Measurements from ENCODE around the gene SNRPD2.

SNRPD2 gene

GRCh38 chr19:45682908-45683307 lies 8.8 kb downstream of the SNRPD2 start:
- H3F3A ChIP-seq (ENCODE audit: insufficient read depth, low read length) = 0 out of 2 replicates have a peak, but pooled peaks cover 9% of the 10 kb centered on the region
- TF ChIP-seq EZH2phosphoT487 (IDR thresholded peaks at IDR 0.05; ENCODE audit: low read length) (no peak), EZH2 (optimal IDR thresholded peaks at IDR 0.05; ENCODE audit: low read depth, low read length) (no peak)
- TF ChIP-seq, protein P1, sequence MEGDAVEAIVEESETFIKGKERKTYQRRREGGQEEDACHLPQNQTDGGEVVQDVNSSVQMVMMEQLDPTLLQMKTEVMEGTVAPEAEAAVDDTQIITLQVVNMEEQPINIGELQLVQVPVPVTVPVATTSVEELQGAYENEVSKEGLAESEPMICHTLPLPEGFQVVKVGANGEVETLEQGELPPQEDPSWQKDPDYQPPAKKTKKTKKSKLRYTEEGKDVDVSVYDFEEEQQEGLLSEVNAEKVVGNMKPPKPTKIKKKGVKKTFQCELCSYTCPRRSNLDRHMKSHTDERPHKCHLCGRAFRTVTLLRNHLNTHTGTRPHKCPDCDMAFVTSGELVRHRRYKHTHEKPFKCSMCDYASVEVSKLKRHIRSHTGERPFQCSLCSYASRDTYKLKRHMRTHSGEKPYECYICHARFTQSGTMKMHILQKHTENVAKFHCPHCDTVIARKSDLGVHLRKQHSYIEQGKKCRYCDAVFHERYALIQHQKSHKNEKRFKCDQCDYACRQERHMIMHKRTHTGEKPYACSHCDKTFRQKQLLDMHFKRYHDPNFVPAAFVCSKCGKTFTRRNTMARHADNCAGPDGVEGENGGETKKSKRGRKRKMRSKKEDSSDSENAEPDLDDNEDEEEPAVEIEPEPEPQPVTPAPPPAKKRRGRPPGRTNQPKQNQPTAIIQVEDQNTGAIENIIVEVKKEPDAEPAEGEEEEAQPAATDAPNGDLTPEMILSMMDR (IDR thresholded peaks at IDR 0.05; ENCODE audit: low read length) = no peak

DNA sequence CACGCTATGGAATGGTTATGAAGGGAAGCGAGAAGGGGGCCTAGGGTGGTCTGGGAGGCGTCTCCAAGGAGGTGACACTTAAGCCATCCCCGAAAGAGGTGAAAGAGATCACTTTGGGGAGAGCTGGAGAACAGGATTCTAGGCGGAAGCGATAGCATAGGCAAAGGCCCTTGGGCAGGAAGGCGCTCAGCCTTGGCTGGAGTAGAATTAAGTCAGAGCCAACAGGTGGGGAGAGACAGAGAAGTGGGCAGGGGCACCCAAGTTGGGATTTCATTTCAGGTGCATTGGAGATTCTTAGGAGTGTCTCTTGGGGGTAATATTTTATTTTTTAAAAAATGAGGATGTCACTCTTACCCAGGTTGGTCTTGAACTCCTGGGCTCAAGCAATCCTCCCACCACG lies 9.6 kb downstream of the SNRPD2 start:
- no peaks in the 10 kb centered on the region for H3K36me3 ChIP-seq (replicated peaks; ENCODE audit: insufficient read depth, low read length)
- H2AFZ ChIP-seq (ENCODE audit: low read length) = peak overlapping the region; percentile 88
- peak overlapping the region; percentile 43; the same call in 1 of the 2 replicates for H3K9ac ChIP-seq (ENCODE audit: low read length)
- H3K4me2 ChIP-seq (ENCODE audit: low read depth, low read length) = peak overlapping the region; percentile 99
- no peaks in the 10 kb centered on the region for H3K9me3 ChIP-seq (replicated peaks; ENCODE audit: insufficient read depth, low read length)
- no peaks in the 10 kb centered on the region for H4K20me1 ChIP-seq (ENCODE audit: insufficient read depth, low read length)
- no peaks in the 10 kb centered on the region for H3K9me2 ChIP-seq (replicated peaks; ENCODE audit: insufficient read depth, low read length)
- peak overlapping the region; percentile 61; the same call in 1 of the 2 replicates for H3K4me3 ChIP-seq (ENCODE audit: low read length)
- no peaks in the 10 kb centered on the region for H3K79me2 ChIP-seq (ENCODE audit: low read length)
- no peak for DNase-seq
- H3F3A ChIP-seq (ENCODE audit: insufficient read depth, low read length) = 0 out of 2 replicates have a peak, but pooled peaks cover 9% of the 10 kb centered on the region
- peaks cover 4% of the 10 kb centered on the region for H3K27me3 ChIP-seq (replicated peaks; ENCODE audit: insufficient read depth, low read length)
- no peak overlapping the region for H3K27ac ChIP-seq (ENCODE audit: low read length)
- H3K4me1 ChIP-seq (ENCODE audit: low read length) = peaks cover 11% of the 10 kb centered on the region
- no peak for TF ChIP-seq EZH2phosphoT487 (IDR thresholded peaks at IDR 0.05; ENCODE audit: low read length)
- TF ChIP-seq, protein P1 (IDR thresholded peaks at IDR 0.05; ENCODE audit: low read length) = no peak
- no peak for TF ChIP-seq EZH2 (optimal IDR thresholded peaks at IDR 0.05; ENCODE audit: low read depth, low read length)

More at GRCh38 chr19:45682908-45683307, 8.8 kb downstream of the SNRPD2 start:
- H3K27ac ChIP-seq (ENCODE audit: low read length) = no peak overlapping the region
- H3K4me3 ChIP-seq (ENCODE audit: low read length) = no peak overlapping the region
- H2AFZ ChIP-seq (ENCODE audit: low read length) = no peak overlapping the region
- no peaks in the 10 kb centered on the region for H3K9me3 ChIP-seq (replicated peaks; ENCODE audit: insufficient read depth, low read length)
- no peak overlapping the region for H3K4me2 ChIP-seq (ENCODE audit: low read depth, low read length)
- no peaks in the 10 kb centered on the region for H3K9me2 ChIP-seq (replicated peaks; ENCODE audit: insufficient read depth, low read length)
- no peak for DNase-seq
- H3K4me1 ChIP-seq (ENCODE audit: low read length) = peaks cover 7% of the 10 kb centered on the region
- no peak overlapping the region for H3K9ac ChIP-seq (ENCODE audit: low read length)
- 0 out of 2 replicates have a peak, but pooled peaks cover 4% of the 10 kb centered on the region for H3K79me2 ChIP-seq (ENCODE audit: low read length)
- H3K36me3 ChIP-seq (replicated peaks; ENCODE audit: insufficient read depth, low read length) = 0 out of 2 replicates have a peak, but pooled peaks cover 4% of the 10 kb centered on the region
- H4K20me1 ChIP-seq (ENCODE audit: insufficient read depth, low read length) = no peaks in the 10 kb centered on the region
- peaks cover under 1% of the 10 kb centered on the region; the same call in 1 of the 2 replicates for H3K27me3 ChIP-seq (replicated peaks; ENCODE audit: insufficient read depth, low read length)

DNA sequence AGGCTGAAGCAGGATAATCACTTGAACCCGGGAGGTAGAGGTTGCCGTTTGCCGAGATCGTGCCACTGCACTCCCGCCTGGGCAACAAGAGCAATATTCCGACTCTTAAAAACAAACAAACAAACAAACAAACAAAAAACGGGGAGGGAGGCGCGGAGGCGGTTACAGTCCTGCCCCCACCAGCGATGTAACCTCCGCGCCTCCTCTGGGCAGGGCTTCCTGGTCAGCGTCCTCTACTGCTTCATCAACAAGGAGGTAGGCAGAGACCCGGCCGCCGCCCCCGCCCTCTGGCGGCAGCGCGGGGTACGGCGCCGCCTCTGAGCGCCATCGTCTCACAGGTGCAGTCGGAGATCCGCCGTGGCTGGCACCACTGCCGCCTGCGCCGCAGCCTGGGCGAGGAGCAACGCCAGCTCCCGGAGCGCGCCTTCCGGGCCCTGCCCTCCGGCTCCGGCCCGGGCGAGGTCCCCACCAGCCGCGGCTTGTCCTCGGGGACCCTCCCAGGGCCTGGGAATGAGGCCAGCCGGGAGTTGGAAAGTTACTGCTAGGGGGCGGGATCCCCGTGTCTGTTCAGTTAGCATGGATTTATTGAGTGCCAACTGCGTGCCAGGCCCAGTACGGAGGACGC lies 10.2 kb downstream of the SNRPD2 start:
- Histone ChIP-seq H3K9me3 (replicated peaks; ENCODE audit: insufficient read depth, low read length) (no peaks in the 10 kb centered on the region), H3K4me2 (ENCODE audit: low read depth, low read length) (peak overlapping the region; percentile 99), H4K20me1 (ENCODE audit: insufficient read depth, low read length) (no peaks in the 10 kb centered on the region), H3K9me2 (replicated peaks; ENCODE audit: insufficient read depth, low read length) (no peaks in the 10 kb centered on the region), H3K27me3 (replicated peaks; ENCODE audit: insufficient read depth, low read length) (peaks cover 4% of the 10 kb centered on the region), H3K27ac (ENCODE audit: low read length) (no peak overlapping the region), H2AFZ (ENCODE audit: low read length) (peak overlapping the region; percentile 88), H3K36me3 (replicated peaks; ENCODE audit: insufficient read depth, low read length) (no peaks in the 10 kb centered on the region), H3K9ac (ENCODE audit: low read length) (peak overlapping the region; percentile 43; the same call in 1 of the 2 replicates), H3K79me2 (ENCODE audit: low read length) (no peaks in the 10 kb centered on the region), H3K4me3 (ENCODE audit: low read length) (peak overlapping the region; percentile 61), H3F3A (ENCODE audit: insufficient read depth, low read length) (0 out of 2 replicates have a peak, but pooled peaks cover 9% of the 10 kb centered on the region), H3K4me1 (ENCODE audit: low read length) (peaks cover 11% of the 10 kb centered on the region)
- TF ChIP-seq, protein P1 (IDR thresholded peaks at IDR 0.05; ENCODE audit: low read length) = peak; percentile 91
- TF ChIP-seq EZH2 (optimal IDR thresholded peaks at IDR 0.05; ENCODE audit: low read depth, low read length) = no peak
- peak; percentile 86 for DNase-seq

Data from MM.1S (cell line).